ENCODE measurements around the gene CES4A.
A peak's percentile ranks its signal among the peaks of the same experiment; 100 is the strongest.

- TF ChIP-seq POLR2AphosphoS5 (IDR thresholded peaks at IDR 0.05; ENCODE audit: low read depth, low read length): peak; percentile 93
- TF ChIP-seq POLR2A (IDR thresholded peaks at IDR 0.05; ENCODE audit: low read depth, low read length): peak; percentile 91; the same call in 1 of the 2 replicates
- peak; percentile 87 for TF ChIP-seq TAF1 (IDR thresholded peaks at IDR 0.05; ENCODE audit: low read depth, low read length)
- no peak for TF ChIP-seq SPI1 (IDR thresholded peaks at IDR 0.05; ENCODE audit: low read depth, low read length)
- no peak for TF ChIP-seq PAX5 (IDR thresholded peaks at IDR 0.05; ENCODE audit: insufficient read depth, low read length, severe bottlenecking)
- peak; percentile 85; the same call in 1 of the 2 replicates for TF ChIP-seq POU2F2 (IDR thresholded peaks at IDR 0.05; ENCODE audit: low read depth, low read length)
Measured at GRCh38 chr16:67028696-67029253, 40.4 kb downstream of the CES4A start, which contains the start of gene CBFB.
